WTC11 (cell line): ENCODE measurements around the gene SOCS3. TPM values are rescaled to one million over a fixed set of nuclear protein-coding genes. Genes with fewer than 3 reads are reported as not detected.

ENCODE experiments used
- ARID4B ChIP-seq: sonication (generic); formaldehyde crosslinking; IDR thresholded peaks from 2 replicates; pipeline ENCODE4 v1.8.0; 2023; ENCODE audit warnings: missing genetic modification reagents, mild to moderate bottlenecking, borderline replicate concordance
- E2F1 ChIP-seq: sonication (generic); formaldehyde crosslinking; IDR thresholded peaks from 2 replicates; pipeline ENCODE4 v1.8.0; 2022; ENCODE audit warnings: mild to moderate bottlenecking, missing genetic modification reagents
- FOXK1 ChIP-seq: sonication (generic); formaldehyde crosslinking; IDR thresholded peaks from 2 replicates; pipeline ENCODE4 v1.8.0; 2022; ENCODE audit warnings: mild to moderate bottlenecking, moderate library complexity, missing genetic modification reagents
- GABPB1 ChIP-seq: sonication (generic); formaldehyde crosslinking; IDR thresholded peaks from 2 replicates; pipeline ENCODE4 v1.8.1; 2023; ENCODE audit warnings: mild to moderate bottlenecking, missing genetic modification reagents
- GTF2I ChIP-seq: fragments of 250-450 bp; sonication (Bioruptor Pico); conservative IDR thresholded peaks from 2 replicates; pipeline ENCODE4 v1.4.0; 2021; ENCODE audit warnings: mild to moderate bottlenecking
- MXD4 ChIP-seq: fragments of 250-450 bp; sonication (Bioruptor Pico); IDR thresholded peaks from 2 replicates; pipeline ENCODE4 v1.8.0; 2021; ENCODE audit warnings: mild to moderate bottlenecking, moderate library complexity, borderline replicate concordance
- PRRX2 ChIP-seq: fragments of 250-450 bp; sonication (Bioruptor Pico); IDR thresholded peaks from 2 replicates; pipeline ENCODE4 v1.8.0; 2021; ENCODE audit warnings: mild to moderate bottlenecking
- SOX15 ChIP-seq: fragments of 250-450 bp; sonication (Bioruptor Pico); IDR thresholded peaks from 2 replicates; pipeline ENCODE4 v1.9.0; 2021; ENCODE audit warnings: mild to moderate bottlenecking
- SP1 ChIP-seq: sonication (generic); formaldehyde crosslinking; conservative IDR thresholded peaks from 2 replicates; pipeline ENCODE4 v1.8.1; 2022; ENCODE audit warnings: missing genetic modification reagents
- TCF7 ChIP-seq: sonication (generic); formaldehyde crosslinking; IDR thresholded peaks from 2 replicates; pipeline ENCODE4 v1.8.0; 2022; ENCODE audit warnings: mild to moderate bottlenecking, low read depth, missing genetic modification reagents, moderate library complexity
- TEAD1 ChIP-seq: sonication (generic); formaldehyde crosslinking; IDR thresholded peaks from 2 replicates; pipeline ENCODE4 v1.8.0; 2022; ENCODE audit warnings: mild to moderate bottlenecking, missing genetic modification reagents
- ZNF423 ChIP-seq: fragments of 250-450 bp; sonication (Bioruptor Pico); IDR thresholded peaks from 2 replicates; pipeline ENCODE4 v2.1.2; 2022; ENCODE audit warnings: mild to moderate bottlenecking, moderate library complexity
- ZNF671 ChIP-seq: fragments of 250-450 bp; sonication (Bioruptor Pico); IDR thresholded peaks from 2 replicates; pipeline ENCODE4 v1.8.0; 2021; ENCODE audit warnings: mild to moderate bottlenecking
- total RNA-seq: library from RNA; stranded (reverse); gene quantifications from 3 replicates; pipeline ENCODE4 v1.2.3, GENCODE V29; 2021
- TF ChIP-seq, protein P1 (sequence below): sonication (generic); formaldehyde crosslinking; conservative IDR thresholded peaks from 2 replicates; pipeline ENCODE4 v1.8.1; 2022; ENCODE audit warnings: mild to moderate bottlenecking, missing genetic modification reagents
- TF ChIP-seq, protein P2 (sequence below): fragments of 250-450 bp; sonication (Bioruptor Pico); IDR thresholded peaks from 2 replicates; pipeline ENCODE4 v2.1.2; 2022; ENCODE audit warnings: mild to moderate bottlenecking, moderate library complexity
- TF ChIP-seq, protein P3 (sequence below): sonication (generic); formaldehyde crosslinking; IDR thresholded peaks from 2 replicates; pipeline ENCODE4 v1.8.0; 2022; ENCODE audit warnings: mild to moderate bottlenecking, missing genetic modification reagents
- TF ChIP-seq, protein P4 (sequence below): fragments of 250-450 bp; sonication (Bioruptor Pico); conservative IDR thresholded peaks from 2 replicates; pipeline ENCODE4 v1.9.0; 2021; ENCODE audit warnings: mild to moderate bottlenecking

The SOCS3 gene
- total RNA-seq, 1 experiment from 2014 or later, result 23.8 TPM

GRCh38 chr17:78316115-78316866 is 43.6 kb downstream of the SOCS3 start (continued):
- TF ChIP-seq ARID4B (CRISPR knock-in tag) (no peak), MXD4 (no peak), GTF2I (CRISPR knock-in tag) (no peak), FOXK1 (CRISPR knock-in tag) (no peak), TEAD1 (CRISPR knock-in tag) (no peak), TCF7 (CRISPR knock-in tag) (no peak), GABPB1 (CRISPR knock-in tag) (no peak), E2F1 (CRISPR knock-in tag) (no peak), SP1 (0 out of 2 replicates have a peak, but pooled peaks have one; percentile 30), PRRX2 (CRISPR knock-in tag) (no peak), ZNF671 (CRISPR knock-in tag) (no peak), ZNF423 (0 out of 2 replicates have a peak, but pooled peaks have one; percentile 60), SOX15 (no peak)
- TF ChIP-seq, protein P1, sequence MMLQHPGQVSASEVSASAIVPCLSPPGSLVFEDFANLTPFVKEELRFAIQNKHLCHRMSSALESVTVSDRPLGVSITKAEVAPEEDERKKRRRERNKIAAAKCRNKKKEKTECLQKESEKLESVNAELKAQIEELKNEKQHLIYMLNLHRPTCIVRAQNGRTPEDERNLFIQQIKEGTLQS (CRISPR knock-in tag), result no peak
- TF ChIP-seq, protein P2, sequence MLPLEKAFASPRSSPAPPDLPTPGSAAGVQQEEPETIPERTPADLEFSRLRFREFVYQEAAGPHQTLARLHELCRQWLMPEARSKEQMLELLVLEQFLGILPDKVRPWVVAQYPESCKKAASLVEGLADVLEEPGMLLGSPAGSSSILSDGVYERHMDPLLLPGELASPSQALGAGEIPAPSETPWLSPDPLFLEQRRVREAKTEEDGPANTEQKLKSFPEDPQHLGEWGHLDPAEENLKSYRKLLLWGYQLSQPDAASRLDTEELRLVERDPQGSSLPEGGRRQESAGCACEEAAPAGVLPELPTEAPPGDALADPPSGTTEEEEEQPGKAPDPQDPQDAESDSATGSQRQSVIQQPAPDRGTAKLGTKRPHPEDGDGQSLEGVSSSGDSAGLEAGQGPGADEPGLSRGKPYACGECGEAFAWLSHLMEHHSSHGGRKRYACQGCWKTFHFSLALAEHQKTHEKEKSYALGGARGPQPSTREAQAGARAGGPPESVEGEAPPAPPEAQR (CRISPR knock-in tag), result no peak
- TF ChIP-seq, protein P3, sequence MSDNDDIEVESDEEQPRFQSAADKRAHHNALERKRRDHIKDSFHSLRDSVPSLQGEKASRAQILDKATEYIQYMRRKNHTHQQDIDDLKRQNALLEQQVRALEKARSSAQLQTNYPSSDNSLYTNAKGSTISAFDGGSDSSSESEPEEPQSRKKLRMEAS (CRISPR knock-in tag), result no peak
- TF ChIP-seq, protein P4, sequence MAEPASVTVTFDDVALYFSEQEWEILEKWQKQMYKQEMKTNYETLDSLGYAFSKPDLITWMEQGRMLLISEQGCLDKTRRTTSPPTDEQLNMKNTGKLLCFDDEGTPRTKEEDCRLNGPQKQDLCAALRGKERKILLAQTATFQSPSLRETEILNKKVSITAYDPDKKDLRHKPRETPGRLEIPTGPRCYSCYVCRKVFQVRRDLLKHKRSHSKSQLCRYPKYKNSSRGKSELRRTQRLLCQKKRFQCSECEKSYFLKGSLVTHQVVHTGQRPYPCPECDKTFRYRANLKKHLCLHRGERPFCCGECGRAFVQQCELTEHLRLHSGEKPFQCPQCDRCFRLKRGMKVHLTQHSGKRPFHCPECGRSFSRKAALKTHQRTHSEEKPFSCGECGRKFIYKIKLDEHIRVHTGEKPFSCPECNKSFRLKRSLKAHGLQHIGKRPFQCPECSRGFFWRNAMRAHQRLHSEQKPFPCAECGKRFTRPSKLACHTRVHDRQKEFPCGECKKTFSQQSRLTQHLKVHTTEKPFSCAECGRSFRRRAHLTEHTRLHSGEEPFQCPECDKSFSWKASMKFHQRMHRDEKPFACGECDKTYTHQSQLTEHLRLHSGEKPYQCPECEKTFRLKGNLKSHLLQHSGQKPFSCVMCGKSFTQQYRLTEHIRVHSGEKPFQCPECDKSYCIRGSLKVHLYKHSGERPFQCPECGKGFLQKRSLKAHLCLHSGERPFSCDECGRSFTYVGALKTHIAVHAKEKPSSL (CRISPR knock-in tag), result no peak
